ENCODE measurements around the gene PIKFYVE.

- TF ChIP-seq KDM1A (IDR thresholded peaks at IDR 0.05; ENCODE audit: borderline replicate concordance, low read length) (no peak), CHD2 (IDR thresholded peaks at IDR 0.05; ENCODE audit: low read length) (no peak)
Measured at GRCh38 chr2:208370881-208371633, 105.0 kb downstream of the PIKFYVE start.
